ENCODE results near the gene UNC79.

The UNC79 gene

DNA sequence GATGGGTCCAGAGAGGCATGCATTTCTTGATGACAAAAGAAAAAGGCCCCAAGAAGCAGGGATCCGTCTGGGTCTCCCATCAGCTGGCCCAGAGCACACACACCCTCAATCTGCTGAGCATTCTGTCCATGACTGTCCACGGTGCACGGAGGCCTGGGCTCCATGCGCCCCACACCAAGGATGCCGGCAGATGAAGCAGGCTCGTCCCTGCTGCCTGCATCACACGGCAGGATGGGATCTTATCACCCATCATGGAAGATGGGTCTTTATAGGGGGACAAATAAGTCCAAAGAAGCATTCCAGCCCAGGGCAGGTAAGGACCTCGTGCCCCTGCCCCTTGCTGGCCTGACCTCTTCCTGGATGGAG, 297.9 kb downstream of the UNC79 start:
- no peak overlapping the region for H3K27ac ChIP-seq
- no peak for DNase-seq
- no peak overlapping the region for H3K4me3 ChIP-seq (ENCODE audit: low read depth, low read length)
- no peaks in the 10 kb centered on the region for H3K27me3 ChIP-seq (replicated peaks)
- no peak for TF ChIP-seq CTCF (IDR thresholded peaks at IDR 0.05; ENCODE audit: low read depth, low read length, missing control alignments)
- H3K36me3 ChIP-seq (replicated peaks) = no peaks in the 10 kb centered on the region
- in situ Hi-C loops (cut with HindIII; ENCODE audit: low pct_ligation_motif_present, low sequenced_read_pairs) = no loop called here

- no peaks in the 10 kb centered on the region for H3K36me3 ChIP-seq (replicated peaks)
- H3K27ac ChIP-seq = no peak overlapping the region
- in situ Hi-C loops (cut with HindIII; ENCODE audit: low pct_ligation_motif_present, low sequenced_read_pairs) = no loop called here
- TF ChIP-seq CTCF (IDR thresholded peaks at IDR 0.05; ENCODE audit: low read depth, low read length, missing control alignments) = no peak
- no peaks in the 10 kb centered on the region for H3K27me3 ChIP-seq (replicated peaks)
- no peak for DNase-seq
- H3K4me3 ChIP-seq (ENCODE audit: low read depth, low read length) = no peak overlapping the region
Observed at GRCh38 chr14:93729993-93730392, 299.3 kb downstream of the UNC79 start.

DNA sequence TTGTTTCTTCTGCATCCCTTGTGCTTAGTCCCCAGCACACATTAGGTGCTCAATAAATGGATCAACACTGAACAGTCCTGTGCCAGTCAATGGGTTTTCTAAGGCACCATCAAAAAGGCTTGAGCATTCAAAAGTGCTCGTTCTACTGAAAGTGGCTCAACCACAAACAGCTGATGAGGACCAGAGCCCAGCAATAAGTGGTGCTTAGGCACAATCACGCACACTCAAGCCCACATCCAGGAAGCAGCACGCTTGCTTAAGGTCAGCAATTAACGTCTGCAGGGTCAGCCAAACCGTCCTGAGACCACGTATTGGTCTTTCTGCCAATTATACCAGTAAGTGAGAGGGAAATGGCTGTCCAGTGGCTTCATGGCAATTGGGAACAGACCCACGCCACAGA, 301.0 kb downstream of the UNC79 start:
- H3K27me3 ChIP-seq (replicated peaks) = no peaks in the 10 kb centered on the region
- H3K27ac ChIP-seq = no peak overlapping the region
- no peak for TF ChIP-seq CTCF (IDR thresholded peaks at IDR 0.05; ENCODE audit: low read depth, low read length, missing control alignments)
- no peak for DNase-seq
- no peak overlapping the region for H3K4me3 ChIP-seq (ENCODE audit: low read depth, low read length)
- no peaks in the 10 kb centered on the region for H3K36me3 ChIP-seq (replicated peaks)
- in situ Hi-C loops (cut with HindIII; ENCODE audit: low pct_ligation_motif_present, low sequenced_read_pairs) = no loop called here

DNA sequence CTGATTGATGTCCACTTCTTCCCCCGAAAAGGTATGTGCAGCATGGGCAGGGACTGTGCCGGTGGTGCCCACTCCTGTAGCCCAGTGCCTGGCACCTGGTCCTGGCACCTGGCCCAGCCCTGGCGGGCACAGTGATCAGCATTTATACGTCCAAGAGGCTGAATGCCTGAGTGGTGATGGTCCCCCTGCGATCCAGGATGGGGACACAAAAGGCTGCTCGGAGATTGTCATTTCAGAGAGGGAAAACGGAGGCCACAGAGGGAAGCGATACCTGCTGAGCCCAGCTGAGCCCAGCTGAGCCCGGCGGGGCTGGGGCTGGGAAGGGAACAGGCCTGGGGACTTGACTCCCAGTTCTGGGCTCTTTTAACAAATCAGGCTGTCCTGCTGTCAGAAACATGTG, 301.8 kb downstream of the UNC79 start:
- H3K27me3 ChIP-seq (replicated peaks) = no peaks in the 10 kb centered on the region
- H3K4me3 ChIP-seq (ENCODE audit: low read depth, low read length) = no peak overlapping the region
- in situ Hi-C loops (cut with HindIII; ENCODE audit: low pct_ligation_motif_present, low sequenced_read_pairs) = no loop called here
- H3K27ac ChIP-seq = no peak overlapping the region
- no peaks in the 10 kb centered on the region for H3K36me3 ChIP-seq (replicated peaks)
- no peak for TF ChIP-seq CTCF (IDR thresholded peaks at IDR 0.05; ENCODE audit: low read depth, low read length, missing control alignments)
- no peak for DNase-seq

- TF ChIP-seq CTCF (IDR thresholded peaks at IDR 0.05; ENCODE audit: low read depth, low read length, missing control alignments) = no peak
- Histone ChIP-seq H3K36me3 (replicated peaks) (no peaks in the 10 kb centered on the region), H3K27me3 (replicated peaks) (no peaks in the 10 kb centered on the region), H3K27ac (no peak overlapping the region), H3K4me3 (ENCODE audit: low read depth, low read length) (no peak overlapping the region)
- DNase-seq = no peak
- in situ Hi-C loops (cut with HindIII; ENCODE audit: low pct_ligation_motif_present, low sequenced_read_pairs) = no loop called here
Observed at GRCh38 chr14:93733231-93733630, 302.5 kb downstream of the UNC79 start.

DNA sequence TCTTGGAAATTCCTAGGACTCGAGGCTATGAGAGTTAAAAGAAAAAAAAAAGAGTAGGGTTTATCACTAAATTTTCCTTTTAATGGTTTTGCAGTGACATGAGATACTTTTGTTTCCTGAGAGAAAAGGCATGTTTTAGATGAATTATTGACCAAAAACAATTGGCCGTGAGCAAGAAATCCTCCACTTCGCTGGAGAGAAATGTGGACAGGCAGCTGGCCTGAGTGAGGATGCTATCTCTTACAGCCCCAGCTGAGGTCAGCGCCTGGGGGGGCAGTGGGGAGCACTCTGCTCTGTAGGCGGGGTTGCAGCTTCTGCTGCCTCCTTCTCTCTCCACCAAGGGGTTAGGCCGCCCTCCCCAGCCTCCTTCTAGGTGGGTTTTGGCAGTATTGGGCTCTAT, 302.9 kb downstream of the UNC79 start:
- Histone ChIP-seq H3K36me3 (replicated peaks) (no peaks in the 10 kb centered on the region), H3K4me3 (ENCODE audit: low read depth, low read length) (no peak overlapping the region), H3K27ac (no peak overlapping the region), H3K27me3 (replicated peaks) (no peaks in the 10 kb centered on the region)
- DNase-seq = no peak
- TF ChIP-seq CTCF (IDR thresholded peaks at IDR 0.05; ENCODE audit: low read depth, low read length, missing control alignments) = no peak
- in situ Hi-C loops (cut with HindIII; ENCODE audit: low pct_ligation_motif_present, low sequenced_read_pairs) = no loop called here
